NT2/D1 (cell line): ENCODE measurements around the gene IRAK3.

Source experiments
- YY1 ChIP-seq: IDR thresholded peaks from 2 replicates; pipeline ENCODE4 v1.6.1; 2011; ENCODE audit not compliant: insufficient read length, insufficient read depth
- ZNF274 ChIP-seq: IDR thresholded peaks from 2 replicates; pipeline ENCODE4 v1.6.1; 2011; ENCODE audit warnings: mild to moderate bottlenecking, low read depth, low read length

GRCh38 chr12:66301944-66302826 is 113.2 kb downstream of the IRAK3 start, which contains the start of gene HELB:
- TF ChIP-seq YY1 (no peak), ZNF274 (no peak)
